Keratinocyte (primary cell): ENCODE results near the gene RAPGEF4. TPM values are rescaled to one million over a fixed set of nuclear protein-coding genes. Genes with fewer than 3 reads are reported as not detected.

Experiments used
- DNase-seq: peaks from one replicate; pipeline ENCODE4 v3.0.0-alpha.2; 2011; ENCODE audit warnings: low read depth, missing footprints, low spot score
- FAIRE-seq: peaks from 2 replicates; lab custom pipeline; 2011; peaks lifted over from hg19 to GRCh38; lab: Jason Lieb, UNC
- H2AFZ ChIP-seq: 2 replicates; pipeline ENCODE4 v1.6.0; 2012; ENCODE audit warnings: low read length, control low read depth, inconsistent platforms; ENCODE audit not compliant: control insufficient read depth
- H3K27ac ChIP-seq: 2 replicates; pipeline ENCODE4 v1.5.1; 2011; ENCODE audit warnings: low read length; ENCODE audit not compliant: control insufficient read depth, insufficient read depth
- H3K27me3 ChIP-seq: 3 replicates; pipeline ENCODE4 v1.6.0; 2011; ENCODE audit warnings: low read length; ENCODE audit not compliant: control insufficient read depth, insufficient read depth; ENCODE audit errors: extremely low read depth
- H3K36me3 ChIP-seq, 2 experiments: 2 replicates in 1 of 2; 3 replicates in 1 of 2; pipeline ENCODE4 v1.5.1; 2011; ENCODE audit warnings: low read length in 2 of 2, mild to moderate bottlenecking in 1 of 2; ENCODE audit not compliant: control insufficient read depth in 2 of 2, insufficient read depth in 2 of 2; ENCODE audit errors: extremely low read depth in 1 of 2
- H3K4me1 ChIP-seq: 3 replicates; pipeline ENCODE4 v1.5.1; 2011; ENCODE audit warnings: low read length; ENCODE audit not compliant: control insufficient read depth, insufficient read depth; ENCODE audit errors: extremely low read depth
- H3K4me2 ChIP-seq: 3 replicates; pipeline ENCODE4 v1.6.0; 2011; ENCODE audit warnings: low read depth, low read length; ENCODE audit not compliant: control insufficient read depth, insufficient read depth; ENCODE audit errors: extremely low read depth
- H3K4me3 ChIP-seq, 3 experiments: fragments of 200-600 bp in 1 of 3; sonication (generic) in 1 of 3; 2 replicates in 2 of 3; 3 replicates in 1 of 3; pipeline ENCODE4 v1.5.1; 2011 to 2016; ENCODE audit warnings: low read length in 3 of 3, mild to moderate bottlenecking in 3 of 3, control low read depth in 2 of 3, inconsistent platforms in 1 of 3, low read depth in 1 of 3, mixed read lengths in 1 of 3, mixed run types in 1 of 3, moderate library complexity in 1 of 3; ENCODE audit not compliant: control insufficient read depth in 2 of 3, insufficient read depth in 2 of 3; ENCODE audit errors: extremely low read depth in 1 of 3
- H3K79me2 ChIP-seq: 2 replicates; pipeline ENCODE4 v1.6.0; 2012; ENCODE audit warnings: low read length; ENCODE audit not compliant: control insufficient read depth, insufficient read depth
- H3K9ac ChIP-seq: 3 replicates; pipeline ENCODE4 v1.6.0; 2011; ENCODE audit warnings: low read length; ENCODE audit not compliant: control insufficient read depth, insufficient read depth; ENCODE audit errors: extremely low read depth
- H3K9me1 ChIP-seq: 3 replicates; pipeline ENCODE4 v1.6.0; 2011; ENCODE audit warnings: low read length; ENCODE audit not compliant: control insufficient read depth, insufficient read depth; ENCODE audit errors: extremely low read depth
- H3K9me3 ChIP-seq: 2 replicates; pipeline ENCODE4 v1.5.1; 2012; ENCODE audit warnings: low read depth, low read length; ENCODE audit not compliant: control insufficient read depth
- H4K20me1 ChIP-seq: 3 replicates; pipeline ENCODE4 v1.6.0; 2011; ENCODE audit warnings: low read length; ENCODE audit not compliant: control insufficient read depth, insufficient read depth; ENCODE audit errors: extremely low read depth
- EZH2 ChIP-seq: IDR thresholded peaks from one replicate; pipeline ENCODE4 v1.6.1; 2012; ENCODE audit warnings: inconsistent platforms, mild to moderate bottlenecking, low read length, moderate library complexity
- dilution Hi-C: fragments of 300-500 bp; cut with MboI; formaldehyde crosslinking; loops from one replicate; pipeline ENCODE4 v1.7.0; 2020; ENCODE audit warnings: low sequenced_read_pairs; ENCODE audit not compliant: extremely low pct_ligation_motif_present
- polyA plus RNA-seq, 5 experiments: library from polyadenylated mRNA; depleted of rRNA in 3 of 5; stranded (reverse) in 3 of 5; stranded (forward) in 1 of 5; unstranded in 1 of 5; fragments of >200 nt; gene quantifications; 1 replicate in 1 of 5; 2 replicates in 3 of 5; 3 replicates in 1 of 5; pipeline versions ENCODE4 v1.2.1 to v1.2.3, GENCODE V29; 2011 to 2012; ENCODE audit warnings: missing spikeins in 2 of 5, low read depth in 1 of 5, low replicate concordance in 1 of 5
- TF ChIP-seq, protein P1 (sequence below), 3 experiments: IDR thresholded peaks in 1 of 3; conservative IDR thresholded peaks in 1 of 3; optimal IDR thresholded peaks in 1 of 3; 2 replicates in 2 of 3; 3 replicates in 1 of 3; pipeline versions ENCODE3 to v1.5.1; 2011; ENCODE audit warnings: low read length in 3 of 3, mild to moderate bottlenecking in 3 of 3, moderate library complexity in 2 of 3, control low read depth in 1 of 3, inconsistent platforms in 1 of 3; ENCODE audit not compliant: insufficient read depth in 2 of 3; ENCODE audit errors: extremely low read depth in 1 of 3

The RAPGEF4 gene
- polyA plus RNA-seq, 1 donor (not counting 4 experiments of a cell fraction or from before 2014, with no cell fraction given): 1.6 TPM

DNA sequence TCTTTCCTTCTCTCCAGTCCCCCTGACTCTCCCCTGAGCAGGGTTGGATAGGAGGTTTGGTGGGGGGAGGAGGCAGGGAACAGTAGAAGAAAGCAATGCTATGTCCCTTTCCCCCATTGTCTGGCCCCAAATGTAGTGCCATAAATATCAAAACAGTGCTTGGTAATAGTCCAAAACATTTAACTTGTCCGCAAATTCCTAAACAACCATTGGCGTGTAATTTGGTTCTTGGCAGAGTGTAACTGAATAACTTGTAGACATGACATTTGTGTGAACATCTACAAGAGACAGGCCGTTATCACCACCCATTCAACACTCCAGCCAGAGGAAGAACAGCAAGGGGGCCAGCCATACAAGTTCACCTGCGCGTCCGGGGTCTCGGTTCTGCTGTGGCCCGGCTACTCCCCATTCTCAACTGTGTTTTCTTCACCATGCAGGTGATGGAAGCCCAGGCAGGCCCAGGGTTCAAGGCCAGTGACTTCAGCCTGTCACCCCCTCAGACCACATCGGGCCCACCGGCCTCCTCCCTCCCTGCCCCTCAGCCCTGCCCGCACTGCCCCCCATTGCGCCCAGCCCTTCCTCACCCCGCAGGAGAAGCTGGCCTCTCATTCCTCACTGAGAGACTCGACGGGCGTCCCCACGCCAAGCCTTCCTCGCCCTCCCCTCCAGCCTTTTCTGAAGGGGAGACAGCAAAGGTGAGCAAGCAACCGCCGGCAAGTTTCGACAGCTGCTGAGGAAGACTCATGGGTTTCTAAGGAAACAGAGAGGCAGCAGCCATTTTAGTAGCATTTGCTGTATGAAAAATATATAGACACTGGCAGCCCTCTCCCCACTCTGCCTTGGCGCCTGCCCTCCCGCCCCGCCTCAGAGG lies 699 bp upstream of the RAPGEF4 start:
- Histone ChIP-seq H3K9me1 (no peaks in the 10 kb centered on the region), H3K27ac (no peak overlapping the region), H3K79me2 (no peaks in the 10 kb centered on the region), H3K36me3 (no peaks in the 10 kb centered on the region), H3K4me3 (peak overlapping the region; percentile 24 to 71 (median 51)), H3K4me2 (peak overlapping the region; percentile 69), H2AFZ (peak overlapping the region; percentile 71), H3K9me3 (no peaks in the 10 kb centered on the region), H3K27me3 (peaks cover 6% of the 10 kb centered on the region), H4K20me1 (no peaks in the 10 kb centered on the region), H3K9ac (peak overlapping the region; percentile 72), H3K4me1 (peaks cover 15% of the 10 kb centered on the region)
- dilution Hi-C loops: no loop called here
- peak; percentile 78 for FAIRE-seq
- TF ChIP-seq, protein P1, sequence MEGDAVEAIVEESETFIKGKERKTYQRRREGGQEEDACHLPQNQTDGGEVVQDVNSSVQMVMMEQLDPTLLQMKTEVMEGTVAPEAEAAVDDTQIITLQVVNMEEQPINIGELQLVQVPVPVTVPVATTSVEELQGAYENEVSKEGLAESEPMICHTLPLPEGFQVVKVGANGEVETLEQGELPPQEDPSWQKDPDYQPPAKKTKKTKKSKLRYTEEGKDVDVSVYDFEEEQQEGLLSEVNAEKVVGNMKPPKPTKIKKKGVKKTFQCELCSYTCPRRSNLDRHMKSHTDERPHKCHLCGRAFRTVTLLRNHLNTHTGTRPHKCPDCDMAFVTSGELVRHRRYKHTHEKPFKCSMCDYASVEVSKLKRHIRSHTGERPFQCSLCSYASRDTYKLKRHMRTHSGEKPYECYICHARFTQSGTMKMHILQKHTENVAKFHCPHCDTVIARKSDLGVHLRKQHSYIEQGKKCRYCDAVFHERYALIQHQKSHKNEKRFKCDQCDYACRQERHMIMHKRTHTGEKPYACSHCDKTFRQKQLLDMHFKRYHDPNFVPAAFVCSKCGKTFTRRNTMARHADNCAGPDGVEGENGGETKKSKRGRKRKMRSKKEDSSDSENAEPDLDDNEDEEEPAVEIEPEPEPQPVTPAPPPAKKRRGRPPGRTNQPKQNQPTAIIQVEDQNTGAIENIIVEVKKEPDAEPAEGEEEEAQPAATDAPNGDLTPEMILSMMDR (optimal IDR thresholded peaks at IDR 0.05 in 1 of 3, IDR thresholded peaks at IDR 0.05 in 1 of 3, conservative IDR thresholded peaks at IDR 0.05 in 1 of 3; ENCODE audit: extremely low read depth in 1 of 3, insufficient read depth in 2 of 3, low read length in 3 of 3): no peak
- TF ChIP-seq EZH2: no peak
- DNase-seq: no peak

DNA sequence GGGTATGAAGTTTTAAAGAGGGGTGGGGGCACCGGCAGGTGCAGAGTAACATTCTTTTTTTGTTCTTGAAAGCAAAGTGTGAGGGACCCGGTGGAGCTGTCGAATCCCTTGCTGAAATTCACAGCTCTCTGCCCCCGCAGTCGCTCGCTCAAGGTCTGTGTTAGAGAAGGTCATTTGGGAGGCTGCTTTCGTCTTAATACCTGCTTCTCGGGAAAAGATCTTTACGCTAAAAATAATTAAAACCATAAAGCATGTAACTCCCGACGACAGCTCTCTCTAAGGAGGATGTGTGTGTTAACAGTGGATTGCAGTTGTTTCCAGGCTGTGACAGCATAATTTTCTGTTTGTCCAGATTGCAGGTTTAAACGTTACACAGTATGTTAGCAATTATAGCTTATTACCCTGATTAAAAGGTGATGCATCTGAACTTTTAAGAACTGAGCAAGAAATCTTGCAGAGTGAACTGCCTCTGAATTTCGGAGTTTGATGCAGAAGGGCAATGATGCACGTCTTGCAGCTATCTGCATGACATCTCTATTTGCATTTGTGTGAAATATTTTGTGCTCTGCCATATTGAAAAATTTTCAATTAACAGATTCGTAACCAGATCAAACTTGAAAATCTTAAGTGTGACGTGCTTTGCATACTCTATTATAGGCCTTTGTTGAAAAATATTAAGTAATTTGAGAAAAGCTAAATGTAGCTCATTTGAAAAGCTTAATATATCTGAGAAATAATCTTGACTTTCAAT lies 954 bp downstream of the RAPGEF4 start:
- TF ChIP-seq, protein P1 (optimal IDR thresholded peaks at IDR 0.05 in 1 of 3, IDR thresholded peaks at IDR 0.05 in 1 of 3, conservative IDR thresholded peaks at IDR 0.05 in 1 of 3; ENCODE audit: extremely low read depth in 1 of 3, insufficient read depth in 2 of 3, low read length in 3 of 3): no peak
- TF ChIP-seq EZH2: peak; percentile 12
- DNase-seq (no peak), FAIRE-seq (no peak)
- Histone ChIP-seq H3K4me1 (peaks cover 15% of the 10 kb centered on the region), H4K20me1 (no peaks in the 10 kb centered on the region), H3K4me2 (peak overlapping the region; percentile 91), H3K27me3 (peaks cover 6% of the 10 kb centered on the region), H3K27ac (no peak overlapping the region), H3K36me3 (no peaks in the 10 kb centered on the region), H3K9ac (peak overlapping the region; percentile 72), H3K79me2 (no peaks in the 10 kb centered on the region), H3K9me1 (no peaks in the 10 kb centered on the region), H2AFZ (peak overlapping the region; percentile 58), H3K9me3 (no peaks in the 10 kb centered on the region), H3K4me3 (peak overlapping the region; percentile 51 to 71 (median 67))
- dilution Hi-C loops: no loop called here
